ENCODE measurements around the gene ABCC5.
A peak's percentile ranks its signal among the peaks of the same experiment; 100 is the strongest.

ABCC5 gene

GRCh38 chr3:183907911-183908331, 109.8 kb downstream of the ABCC5 start:
- TF ChIP-seq TAF1 (IDR thresholded peaks at IDR 0.05; ENCODE audit: borderline replicate concordance, insufficient read depth, low read length) (no peak), POLR2AphosphoS5 (IDR thresholded peaks at IDR 0.05; ENCODE audit: low read depth, low read length) (no peak), SIN3A (IDR thresholded peaks at IDR 0.05; ENCODE audit: borderline replicate concordance, insufficient read depth, low read length) (no peak), FOXP2 (optimal IDR thresholded peaks at IDR 0.05; ENCODE audit: borderline replicate concordance, extremely low read depth, extremely low read length, insufficient read depth) (no peak)

- TF ChIP-seq FOXP2 (optimal IDR thresholded peaks at IDR 0.05; ENCODE audit: borderline replicate concordance, extremely low read depth, extremely low read length, insufficient read depth) (no peak), REST (IDR thresholded peaks at IDR 0.05; ENCODE audit: insufficient read depth in 1 of 2, low read depth in 2 of 2, low read length in 2 of 2) (no peak), POLR2AphosphoS5 (IDR thresholded peaks at IDR 0.05; ENCODE audit: low read depth, low read length) (no peak), SIN3A (IDR thresholded peaks at IDR 0.05; ENCODE audit: borderline replicate concordance, insufficient read depth, low read length) (no peak), TAF1 (IDR thresholded peaks at IDR 0.05; ENCODE audit: borderline replicate concordance, insufficient read depth, low read length) (no peak)
These were observed 110.5 kb downstream of the ABCC5 start for GRCh38 chr3:183907176-183907575.

- TF ChIP-seq REST (IDR thresholded peaks at IDR 0.05; ENCODE audit: insufficient read depth in 1 of 2, low read depth in 2 of 2, low read length in 2 of 2) = no peak
- no peak for TF ChIP-seq TAF1 (IDR thresholded peaks at IDR 0.05; ENCODE audit: borderline replicate concordance, insufficient read depth, low read length)
- TF ChIP-seq POLR2AphosphoS5 (IDR thresholded peaks at IDR 0.05; ENCODE audit: low read depth, low read length) = no peak
- TF ChIP-seq FOXP2 (optimal IDR thresholded peaks at IDR 0.05; ENCODE audit: borderline replicate concordance, extremely low read depth, extremely low read length, insufficient read depth) = no peak
- no peak for TF ChIP-seq SIN3A (IDR thresholded peaks at IDR 0.05; ENCODE audit: borderline replicate concordance, insufficient read depth, low read length)
These were observed 111.3 kb downstream of the ABCC5 start for GRCh38 chr3:183906234-183906921.

- peak; percentile 52 to 84 for TF ChIP-seq REST (IDR thresholded peaks at IDR 0.05; ENCODE audit: insufficient read depth in 1 of 2, low read depth in 2 of 2, low read length in 2 of 2)
- no peak for TF ChIP-seq TAF1 (IDR thresholded peaks at IDR 0.05; ENCODE audit: borderline replicate concordance, insufficient read depth, low read length)
These were observed 112.6 kb downstream of the ABCC5 start for GRCh38 chr3:183904833-183905780.

GRCh38 chr3:183898028-183898431, 119.7 kb downstream of the ABCC5 start:
- TF ChIP-seq POLR2AphosphoS5 (IDR thresholded peaks at IDR 0.05; ENCODE audit: low read depth, low read length) = no peak
- no peak for TF ChIP-seq REST (IDR thresholded peaks at IDR 0.05; ENCODE audit: insufficient read depth in 1 of 2, low read depth in 2 of 2, low read length in 2 of 2)
- no peak for TF ChIP-seq SIN3A (IDR thresholded peaks at IDR 0.05; ENCODE audit: borderline replicate concordance, insufficient read depth, low read length)
- no peak for TF ChIP-seq FOXP2 (optimal IDR thresholded peaks at IDR 0.05; ENCODE audit: borderline replicate concordance, extremely low read depth, extremely low read length, insufficient read depth)
- no peak for TF ChIP-seq TAF1 (IDR thresholded peaks at IDR 0.05; ENCODE audit: borderline replicate concordance, insufficient read depth, low read length)

All from PFSK-1 (cell line).